ENCODE data around the gene TFF3. TPM values are rescaled to one million over a fixed set of nuclear protein-coding genes. Genes with fewer than 3 reads are reported as not detected.

Gene TFF3
- total and polyA plus RNA-seq, 5 experiments from 2014 or later, result not detected

DNA sequence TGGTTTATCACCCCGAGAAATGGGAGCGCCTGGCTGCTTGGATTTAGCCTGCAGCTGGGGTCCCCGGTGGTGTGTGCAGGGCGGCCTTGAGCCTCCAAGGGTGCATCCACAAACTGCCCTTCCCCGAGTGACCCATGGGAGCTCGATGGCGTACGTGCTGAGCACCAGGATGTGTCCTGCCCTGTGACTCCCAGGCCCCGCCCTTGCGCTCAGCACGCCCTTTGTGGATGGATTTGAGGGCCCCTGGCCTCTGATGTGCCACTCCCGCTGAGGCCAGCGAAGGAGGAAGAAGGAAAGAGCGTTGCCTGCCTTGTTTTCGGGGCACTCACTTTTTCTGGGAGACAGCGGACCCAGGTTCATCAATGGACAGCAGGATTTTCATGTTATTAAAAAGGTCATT lies 1.7 kb upstream of the TFF3 start:
- POLR2A ChIA-PET, result no interaction called here
- H3K27me3 Mint-ChIP-seq, result peaks cover 0 to 8% (median 4%) of the 10 kb centered on the region in 5 donors
- H3K4me1 Mint-ChIP-seq, result peaks cover 0 to 12% (median 5%) of the 10 kb centered on the region in 4 donors
- DNase-seq, result no peak
- no peaks in the 10 kb centered on the region for H3K9me3 Mint-ChIP-seq
- no peak for ATAC-seq
- no peak overlapping the region for H3K27ac Mint-ChIP-seq
- H3K36me3 Mint-ChIP-seq, result no peaks in the 10 kb centered on the region
- H3K4me3 Mint-ChIP-seq, result no peak overlapping the region

DNA sequence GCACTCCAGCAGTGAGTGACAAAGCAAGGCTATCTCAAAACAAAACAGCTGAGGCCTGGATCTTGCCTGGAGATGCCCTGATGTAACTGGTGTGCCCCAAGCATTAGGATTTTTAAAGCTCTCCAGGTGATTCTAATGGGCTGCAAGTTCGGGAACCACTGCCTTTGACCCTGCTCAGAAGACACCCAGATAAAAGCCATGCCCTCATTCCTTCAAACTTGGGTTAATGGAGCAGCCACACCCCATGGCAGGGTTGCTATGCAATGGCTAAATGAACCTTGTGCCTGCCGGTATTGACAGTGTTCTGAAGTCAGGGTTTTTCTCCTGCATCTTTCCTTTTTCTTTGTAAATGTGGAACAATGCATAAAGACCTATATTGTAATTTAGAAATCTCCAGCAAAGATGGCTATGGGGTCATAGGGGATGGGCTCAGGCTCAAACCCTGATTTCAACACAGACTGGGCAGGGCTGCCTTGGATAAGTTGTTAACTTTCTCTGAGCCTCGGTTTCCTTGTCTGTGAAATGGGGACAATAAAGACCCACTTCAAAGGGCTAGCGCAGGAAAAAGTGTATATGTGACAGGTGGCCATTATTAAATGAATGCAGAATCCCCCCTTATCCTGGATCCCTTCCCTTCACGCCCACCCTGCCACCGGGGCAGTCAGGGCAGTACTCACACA lies 453 bp downstream of the TFF3 start:
- Mint-ChIP-seq H3K27ac (no peak overlapping the region), H3K36me3 (no peaks in the 10 kb centered on the region), H3K4me3 (no peak overlapping the region), H3K4me1 (peaks cover 0 to 13% (median 4%) of the 10 kb centered on the region in 4 donors), H3K27me3 (no peaks in the 10 kb centered on the region), H3K9me3 (no peaks in the 10 kb centered on the region)
- DNase-seq, result no peak
- ATAC-seq, result no peak
- POLR2A ChIA-PET, result no interaction called here

DNA sequence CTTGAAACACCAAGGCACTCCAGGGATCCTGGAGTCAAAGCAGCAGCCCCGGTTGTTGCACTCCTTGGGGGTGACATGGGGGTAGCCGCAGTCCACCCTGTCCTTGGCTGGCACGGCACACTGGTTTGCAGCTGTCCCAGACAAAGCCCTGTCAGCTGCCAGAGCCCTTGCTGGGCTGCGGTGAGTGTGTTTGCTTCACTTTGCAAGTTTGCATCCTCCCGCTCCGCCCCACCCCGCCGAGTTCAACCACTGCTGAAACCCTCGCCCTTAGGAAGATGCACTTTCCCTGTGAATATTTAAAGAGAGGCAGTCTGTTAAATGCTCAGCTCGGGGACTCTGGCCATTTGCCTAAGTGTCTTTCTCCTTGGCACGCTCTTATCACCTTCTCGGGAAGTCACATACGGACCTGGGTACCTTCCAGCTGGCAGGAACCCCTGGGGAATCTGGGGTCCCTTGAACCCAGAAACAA lies 1.7 kb downstream of the TFF3 start:
- DNase-seq, result no peak
- POLR2A ChIA-PET, result no interaction called here
- peaks cover 0 to 8% (median 4%) of the 10 kb centered on the region in 4 donors for H3K4me1 Mint-ChIP-seq
- ATAC-seq, result no peak
- no peaks in the 10 kb centered on the region for H3K36me3 Mint-ChIP-seq
- no peaks in the 10 kb centered on the region for H3K27me3 Mint-ChIP-seq
- no peaks in the 10 kb centered on the region for H3K9me3 Mint-ChIP-seq
- H3K27ac Mint-ChIP-seq, result peak overlapping the region in 1 of 10 donors; percentile 72
- no peak overlapping the region for H3K4me3 Mint-ChIP-seq

GRCh38 chr21:42312626-42313104 lies 2.5 kb downstream of the TFF3 start:
- no peaks in the 10 kb centered on the region for H3K9me3 Mint-ChIP-seq
- peaks cover 0 to 7% (median 4%) of the 10 kb centered on the region in 4 donors for H3K4me1 Mint-ChIP-seq
- no peak for ATAC-seq
- no peaks in the 10 kb centered on the region for H3K27me3 Mint-ChIP-seq
- no peak for DNase-seq
- H3K4me3 Mint-ChIP-seq, result no peak overlapping the region
- POLR2A ChIA-PET, result no interaction called here
- H3K36me3 Mint-ChIP-seq, result no peaks in the 10 kb centered on the region
- H3K27ac Mint-ChIP-seq, result no peak overlapping the region

DNA sequence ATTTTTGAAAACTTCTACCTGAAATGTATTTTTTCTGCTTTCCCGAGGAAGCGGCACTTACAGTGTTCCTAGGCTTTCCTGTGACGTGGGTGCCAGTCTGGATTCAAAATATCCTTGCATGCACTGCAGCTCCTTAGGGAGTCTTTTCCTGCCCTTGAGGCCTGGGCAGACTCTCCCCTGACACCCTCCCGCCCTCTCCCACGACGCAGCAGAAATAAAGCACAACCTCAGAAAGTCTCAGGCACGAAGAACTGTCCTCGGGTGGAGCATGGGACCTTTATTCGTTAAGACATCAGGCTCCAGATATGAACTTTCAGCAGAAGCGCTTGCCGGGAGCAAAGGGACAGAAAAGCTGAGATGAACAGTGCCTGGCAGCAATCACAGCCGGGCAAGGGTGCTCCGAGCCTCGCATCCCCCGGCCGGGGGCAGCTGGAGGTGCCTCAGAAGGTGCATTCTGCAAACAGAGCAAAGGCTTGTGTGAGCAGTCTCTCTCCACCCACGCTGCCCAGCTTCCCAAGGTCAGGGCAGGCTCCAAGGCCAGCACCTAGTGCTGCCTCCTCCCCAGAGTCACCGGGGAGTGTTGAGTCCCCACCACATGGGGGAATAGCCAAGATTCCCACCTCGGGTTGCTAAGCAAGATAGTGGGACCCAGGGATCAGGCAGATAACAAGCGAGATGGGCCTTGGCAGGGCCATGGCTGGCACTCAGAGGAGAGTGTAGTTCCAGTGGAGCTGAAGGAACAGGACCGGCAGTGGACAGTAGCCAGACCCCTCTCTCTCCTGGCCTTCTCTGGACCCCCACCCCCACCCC lies 3.2 kb downstream of the TFF3 start:
- Mint-ChIP-seq H3K4me3 (no peak overlapping the region), H3K36me3 (no peaks in the 10 kb centered on the region), H3K27ac (peak overlapping the region in 1 of 10 donors; percentile 56), H3K4me1 (peaks cover 1 to 8% (median 5%) of the 10 kb centered on the region in 4 donors), H3K9me3 (no peaks in the 10 kb centered on the region), H3K27me3 (no peaks in the 10 kb centered on the region)
- POLR2A ChIA-PET, result interaction anchor here (1.2 kb wide), 1 partner anchor 216 kb away, joined by 3 read pairs; no protein-coding TSS in a partner anchor
- DNase-seq (no peak), ATAC-seq (no peak)

DNA sequence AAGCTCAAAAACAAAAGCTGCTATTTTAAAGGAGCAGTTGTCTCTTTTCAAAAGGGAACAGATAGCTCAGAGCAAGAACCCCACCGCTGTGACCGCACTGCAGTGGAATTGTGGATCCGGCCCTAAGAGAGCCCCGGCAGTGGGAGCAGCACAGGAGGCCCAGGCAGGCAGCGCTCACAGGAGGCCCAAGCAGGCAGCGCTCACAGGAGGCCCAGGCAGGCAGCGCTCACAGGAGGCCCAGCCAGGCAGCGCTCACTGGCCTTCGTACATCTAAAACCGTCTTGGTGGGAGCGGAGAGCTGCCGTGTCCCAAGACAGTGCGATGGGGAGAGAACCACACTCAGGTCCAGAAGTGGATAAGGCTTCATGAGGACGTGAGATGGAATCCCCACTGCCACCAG lies 4.0 kb downstream of the TFF3 start:
- POLR2A ChIA-PET, result interaction anchor here (1.2 kb wide), 1 partner anchor 217 kb away, joined by 3 read pairs; no protein-coding TSS in a partner anchor
- Mint-ChIP-seq H3K36me3 (no peaks in the 10 kb centered on the region), H3K27me3 (no peaks in the 10 kb centered on the region)

DNA sequence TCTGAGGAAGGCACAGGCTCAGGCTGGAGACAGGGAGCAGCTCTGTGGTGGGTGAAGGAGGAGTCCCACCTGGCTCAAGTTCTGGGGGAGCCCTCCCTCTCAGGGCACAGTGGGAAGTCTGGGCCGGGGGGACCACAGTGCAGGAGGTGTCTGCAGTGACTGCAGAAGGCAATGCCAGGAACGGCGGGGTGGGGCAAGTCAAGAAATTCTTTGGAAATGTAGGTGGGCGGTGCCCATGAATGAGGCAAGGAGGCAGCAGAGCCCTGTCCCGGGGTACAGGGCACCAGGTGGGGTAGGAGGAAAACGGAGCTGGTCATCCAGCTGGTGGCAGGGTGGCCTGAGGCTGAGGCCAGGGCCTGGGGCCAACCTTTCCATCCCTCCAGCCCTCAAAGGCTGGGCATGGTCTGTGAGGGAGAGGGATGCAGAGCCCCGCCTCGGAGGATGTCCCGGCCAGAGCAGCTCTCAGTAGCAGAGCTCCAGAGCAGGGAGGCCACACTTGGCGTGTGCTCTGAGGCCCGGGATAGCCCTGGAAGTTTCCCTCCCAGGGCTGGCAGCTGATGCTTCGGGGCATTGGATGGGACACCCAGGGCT lies 4.7 kb downstream of the TFF3 start:
- no peaks in the 10 kb centered on the region for H3K9me3 Mint-ChIP-seq
- H3K27me3 Mint-ChIP-seq, result no peaks in the 10 kb centered on the region
- H3K27ac Mint-ChIP-seq, result peak overlapping the region in 2 of 10 donors; percentile 63 to 77
- DNase-seq (no peak), ATAC-seq (no peak)
- no peak overlapping the region for H3K4me3 Mint-ChIP-seq
- H3K36me3 Mint-ChIP-seq, result no peaks in the 10 kb centered on the region
- POLR2A ChIA-PET, result interaction anchor here (1.2 kb wide), 1 partner anchor 217 kb away, joined by 3 read pairs; no protein-coding TSS in a partner anchor
- peaks cover 8 to 14% (median 11%) of the 10 kb centered on the region in 4 donors for H3K4me1 Mint-ChIP-seq

More for the DNA sequence above, 4.0 kb downstream of the TFF3 start:
- H3K4me1 Mint-ChIP-seq, result peaks cover 8 to 14% (median 11%) of the 10 kb centered on the region in 4 donors
- H3K4me3 Mint-ChIP-seq, result no peak overlapping the region
- DNase-seq (no peak), ATAC-seq (no peak)
- H3K27ac Mint-ChIP-seq, result no peak overlapping the region
- no peaks in the 10 kb centered on the region for H3K9me3 Mint-ChIP-seq

- Mint-ChIP-seq H3K4me1 (peaks cover 8 to 14% (median 11%) of the 10 kb centered on the region in 4 donors), H3K36me3 (no peaks in the 10 kb centered on the region), H3K27ac (peak overlapping the region in 4 of 10 donors; percentile 24 to 71 (median 47)), H3K4me3 (peak overlapping the region in 2 of 10 donors; percentile 22 to 36), H3K9me3 (no peaks in the 10 kb centered on the region), H3K27me3 (no peaks in the 10 kb centered on the region)
- DNase-seq, result peak; percentile 54 to 83 (median 71)
- POLR2A ChIA-PET, result no interaction called here
- ATAC-seq, result peak; percentile 86 to 87
Observed at GRCh38 chr21:42309753-42310213, 5.4 kb downstream of the TFF3 start.

- H3K27me3 Mint-ChIP-seq, result no peaks in the 10 kb centered on the region
- H3K4me3 Mint-ChIP-seq, result peak overlapping the region in 1 of 10 donors; percentile 22
- POLR2A ChIA-PET, result interaction anchor here (0.5 kb wide), 1 partner anchor 120 kb away, joined by 3 read pairs; no protein-coding TSS in a partner anchor
- H3K9me3 Mint-ChIP-seq, result no peaks in the 10 kb centered on the region
- H3K4me1 Mint-ChIP-seq, result peaks cover 8 to 14% (median 11%) of the 10 kb centered on the region in 4 donors
- no peaks in the 10 kb centered on the region for H3K36me3 Mint-ChIP-seq
- no peak for DNase-seq
- no peak for ATAC-seq
- peak overlapping the region in 3 of 10 donors; percentile 35 to 71 (median 59) for H3K27ac Mint-ChIP-seq
Observed at GRCh38 chr21:42308914-42309752, 6.1 kb downstream of the TFF3 start.

DNA sequence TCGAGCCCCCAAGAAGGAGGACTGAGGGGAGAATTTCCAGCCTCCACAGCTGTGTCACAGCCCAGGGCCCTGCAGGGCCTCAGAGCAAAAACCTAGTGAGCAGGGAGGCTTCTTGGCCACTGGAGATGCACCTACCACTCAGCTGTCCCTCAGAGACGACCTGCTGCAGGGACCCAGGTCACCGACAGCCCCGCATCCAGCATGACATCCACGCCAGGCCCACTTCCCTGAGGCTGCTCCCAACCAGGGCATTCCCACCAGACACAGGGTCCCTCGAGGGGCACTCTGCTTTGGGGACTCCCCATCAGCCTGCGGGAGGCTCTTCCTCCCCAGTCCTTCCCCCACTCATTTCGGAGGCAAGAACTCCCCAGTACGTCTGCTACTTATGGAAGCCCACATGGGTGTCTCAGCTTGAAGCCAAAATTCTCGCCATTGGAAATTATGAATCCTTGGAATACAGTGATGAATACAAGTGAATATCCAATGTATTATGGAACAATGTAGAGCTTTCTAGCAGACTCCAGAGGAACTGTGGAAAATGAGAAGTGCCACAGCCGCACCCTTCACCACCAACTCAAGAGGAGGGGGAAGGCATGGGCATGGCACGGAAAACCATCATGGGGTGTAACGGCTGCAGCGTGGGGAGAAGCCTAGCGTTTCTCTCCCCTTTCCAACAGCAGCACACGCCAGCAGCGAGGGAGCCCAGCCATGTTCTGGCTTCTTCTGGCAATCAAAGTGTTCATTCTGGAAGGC lies 6.9 kb downstream of the TFF3 start:
- no peak overlapping the region for H3K4me3 Mint-ChIP-seq
- no peak for DNase-seq
- H3K27ac Mint-ChIP-seq, result peak overlapping the region in 1 of 10 donors; percentile 41
- no peaks in the 10 kb centered on the region for H3K9me3 Mint-ChIP-seq
- ATAC-seq, result no peak
- POLR2A ChIA-PET, result interaction anchor here (0.5 kb wide), 1 partner anchor 119 kb away, joined by 3 read pairs; no protein-coding TSS in a partner anchor
- no peaks in the 10 kb centered on the region for H3K27me3 Mint-ChIP-seq
- no peaks in the 10 kb centered on the region for H3K36me3 Mint-ChIP-seq
- peaks cover 8 to 14% (median 11%) of the 10 kb centered on the region in 4 donors for H3K4me1 Mint-ChIP-seq

DNA sequence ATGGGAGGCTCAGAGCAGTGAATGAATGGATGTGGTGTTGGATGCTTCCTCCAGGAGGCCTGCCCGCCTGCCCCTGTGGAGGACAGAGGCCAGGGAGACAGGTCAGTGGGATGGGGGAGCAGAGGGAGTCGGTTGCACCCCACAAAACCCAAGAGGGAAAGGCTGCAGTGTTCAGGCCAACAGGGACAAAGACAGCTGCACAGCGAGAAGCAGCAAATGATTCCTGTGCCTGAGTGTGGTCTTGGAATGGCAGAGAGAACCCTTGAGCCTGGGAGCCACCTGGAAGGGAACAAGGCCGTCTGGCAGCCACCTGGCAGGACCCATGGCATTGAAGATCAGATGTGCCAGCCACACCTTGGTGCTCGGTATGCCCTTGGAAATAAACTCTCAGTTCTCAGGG lies 8.1 kb downstream of the TFF3 start:
- Mint-ChIP-seq H3K27ac (peak overlapping the region in 4 of 10 donors; percentile 21 to 79 (median 51)), H3K36me3 (no peaks in the 10 kb centered on the region), H3K4me1 (peaks cover 8 to 14% (median 11%) of the 10 kb centered on the region in 4 donors), H3K27me3 (no peaks in the 10 kb centered on the region), H3K4me3 (no peak overlapping the region), H3K9me3 (no peaks in the 10 kb centered on the region)
- no peak for DNase-seq
- POLR2A ChIA-PET, result no interaction called here
- no peak for ATAC-seq
